Colonic mucosa (tissue), 4 donors: ENCODE results near the gene PTX4. TPM values are rescaled to one million over a fixed set of nuclear protein-coding genes. Genes with fewer than 3 reads are reported as not detected.

Experiments
- DNase-seq: peaks from one replicate; pipeline ENCODE4 v3.0.0-alpha.2; 2020
- H3K27ac ChIP-seq: fragments of 200-600 bp; one replicate; pipeline ENCODE4 v1.8.0; 2021
- H3K27me3 ChIP-seq: fragments of 200-600 bp; one replicate; pipeline ENCODE4 v1.8.0; 2021
- H3K36me3 ChIP-seq: fragments of 200-600 bp; one replicate; pipeline ENCODE4 v1.8.0; 2021
- H3K4me1 ChIP-seq: fragments of 200-600 bp; one replicate; pipeline ENCODE4 v1.8.0; 2021; ENCODE audit warnings: mild to moderate bottlenecking
- H3K4me3 ChIP-seq: fragments of 200-600 bp; one replicate; pipeline ENCODE4 v1.8.0; 2021
- H3K9ac ChIP-seq, 2 donors: one replicate each; pipeline ENCODE4 v1.7.0; 2013; ENCODE audit warnings: control low read depth in 2 of 2, low read depth in 2 of 2, low read length in 2 of 2
- H3K9me3 ChIP-seq: fragments of 200-600 bp; one replicate; pipeline ENCODE4 v1.8.0; 2021
- intact Hi-C: fragments of 100-400 bp; cut with DNase I; formaldehyde crosslinking; loops from one replicate; pipeline ENCODE4 v1.14.1; 2022
- total RNA-seq, 2 donors: library from RNA; stranded (reverse); fragmentation: NEBNext Ultra II Directional in 1 of 2; extraction: Animal tissue kit (Norgen Biotek cat#: 25700) in 1 of 2; gene quantifications; one replicate each; pipeline ENCODE4 v1.2.1, GENCODE V29; 2021
- TF ChIP-seq, protein P1 (sequence below): fragments of 200-600 bp; IDR thresholded peaks from one replicate; pipeline ENCODE4 v1.8.0; 2022; ENCODE audit warnings: antibody characterized with exemption, mild to moderate bottlenecking
- donor health status: healthy.
- donor health status: DM: no; HTN: no; CAD: no.
- donor health status: DM: no; HTN: no; CAD: no.

Gene PTX4
- total RNA-seq, 2 donors from 2014 or later: not detected

DNA sequence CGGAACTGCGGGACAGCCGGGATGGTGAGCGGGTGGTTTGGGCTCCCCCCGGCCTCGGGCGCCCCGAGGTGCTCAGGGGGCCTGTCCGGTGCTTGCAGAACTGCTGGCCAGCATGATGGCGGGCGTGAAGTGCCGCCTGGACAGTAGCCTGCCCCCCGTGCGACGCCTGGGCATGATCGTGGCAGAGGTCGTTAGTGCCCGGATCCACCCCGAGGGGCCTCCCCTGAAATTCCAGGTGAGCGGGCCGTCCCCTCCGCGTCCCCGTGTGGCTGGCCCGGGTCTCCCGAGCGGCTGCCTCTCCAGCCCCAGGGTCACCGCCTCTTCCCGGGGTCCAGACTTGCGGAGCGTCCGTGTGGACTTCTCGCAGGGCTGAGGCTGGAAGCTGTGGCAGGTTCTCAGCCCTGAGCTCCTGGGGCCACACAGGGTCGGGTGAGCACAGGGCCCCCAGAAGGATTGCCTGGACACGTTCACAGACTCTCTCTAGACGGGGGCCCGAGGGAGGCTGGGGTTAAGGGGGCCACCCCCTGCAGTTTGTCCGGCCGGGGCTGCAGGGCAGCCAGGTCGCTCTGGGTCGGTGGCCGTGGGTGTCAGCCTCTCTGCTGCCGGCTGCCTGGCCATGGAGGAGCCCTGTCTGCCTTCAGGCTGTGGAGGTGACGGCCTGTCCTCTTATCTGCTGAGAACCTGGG is 11.9 kb upstream of the PTX4 start:
- Histone ChIP-seq H3K36me3 (peaks cover 6% of the 10 kb centered on the region), H3K27ac (no peak overlapping the region), H3K4me3 (no peak overlapping the region), H3K27me3 (no peaks in the 10 kb centered on the region), H3K4me1 (no peaks in the 10 kb centered on the region), H3K9ac (no peak overlapping the region), H3K9me3 (no peaks in the 10 kb centered on the region)
- intact Hi-C loops: no loop called here
- TF ChIP-seq, protein P1, sequence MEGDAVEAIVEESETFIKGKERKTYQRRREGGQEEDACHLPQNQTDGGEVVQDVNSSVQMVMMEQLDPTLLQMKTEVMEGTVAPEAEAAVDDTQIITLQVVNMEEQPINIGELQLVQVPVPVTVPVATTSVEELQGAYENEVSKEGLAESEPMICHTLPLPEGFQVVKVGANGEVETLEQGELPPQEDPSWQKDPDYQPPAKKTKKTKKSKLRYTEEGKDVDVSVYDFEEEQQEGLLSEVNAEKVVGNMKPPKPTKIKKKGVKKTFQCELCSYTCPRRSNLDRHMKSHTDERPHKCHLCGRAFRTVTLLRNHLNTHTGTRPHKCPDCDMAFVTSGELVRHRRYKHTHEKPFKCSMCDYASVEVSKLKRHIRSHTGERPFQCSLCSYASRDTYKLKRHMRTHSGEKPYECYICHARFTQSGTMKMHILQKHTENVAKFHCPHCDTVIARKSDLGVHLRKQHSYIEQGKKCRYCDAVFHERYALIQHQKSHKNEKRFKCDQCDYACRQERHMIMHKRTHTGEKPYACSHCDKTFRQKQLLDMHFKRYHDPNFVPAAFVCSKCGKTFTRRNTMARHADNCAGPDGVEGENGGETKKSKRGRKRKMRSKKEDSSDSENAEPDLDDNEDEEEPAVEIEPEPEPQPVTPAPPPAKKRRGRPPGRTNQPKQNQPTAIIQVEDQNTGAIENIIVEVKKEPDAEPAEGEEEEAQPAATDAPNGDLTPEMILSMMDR: no peak
- no peak for DNase-seq

- no peak overlapping the region for H3K27ac ChIP-seq
- no peak overlapping the region for H3K9ac ChIP-seq
- H3K27me3 ChIP-seq: no peaks in the 10 kb centered on the region
- peaks cover 6% of the 10 kb centered on the region for H3K36me3 ChIP-seq
- TF ChIP-seq, protein P1: no peak
- intact Hi-C loops: loop anchor here (10.0 kb wide), 1 partner anchor 115 kb away; the partner anchor contains the start of genes CRAMP1 and IFT140
- no peak for DNase-seq
- H3K9me3 ChIP-seq: no peaks in the 10 kb centered on the region
- H3K4me3 ChIP-seq: no peak overlapping the region
- H3K4me1 ChIP-seq: no peaks in the 10 kb centered on the region
These were observed 11.2 kb upstream of the PTX4 start for GRCh38 chr16:1499756-1500464.

DNA sequence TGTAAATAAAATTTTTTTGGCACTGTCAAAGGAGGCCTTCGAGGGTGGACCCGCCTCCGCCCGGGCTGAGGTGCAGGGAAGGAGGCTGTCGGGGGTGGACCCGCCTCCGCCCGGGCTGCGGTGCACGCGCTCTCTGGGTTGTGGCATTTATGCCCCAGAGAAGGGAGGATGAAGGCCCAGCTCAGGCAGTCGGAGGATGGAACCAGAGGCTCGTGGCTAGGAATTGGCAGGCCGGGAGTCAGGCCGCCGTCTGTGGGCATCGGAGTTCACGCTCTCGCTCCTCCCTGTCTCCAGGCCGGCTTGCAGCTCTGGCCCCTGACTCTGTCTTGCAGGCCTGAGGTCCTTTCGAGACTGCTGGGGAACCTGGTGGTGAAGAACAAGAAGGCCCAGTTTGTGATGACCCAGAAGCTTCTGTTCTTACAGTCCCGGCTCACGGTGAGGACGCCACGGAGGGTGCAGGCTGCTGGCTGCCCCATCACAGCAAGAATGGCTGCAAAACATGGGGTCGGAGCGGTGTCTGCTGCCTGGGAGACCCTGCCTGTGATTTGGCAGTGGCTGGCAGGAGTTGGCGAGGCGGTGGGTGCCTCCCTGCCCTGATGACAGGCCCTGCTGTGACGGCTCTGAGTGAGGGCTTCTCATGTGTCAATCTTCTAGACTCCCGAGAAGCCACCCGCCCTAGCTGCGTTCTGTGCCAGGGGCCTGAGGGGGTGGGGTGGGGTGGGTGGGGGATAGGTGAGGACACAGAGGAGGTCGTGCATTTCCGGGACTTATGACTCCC is 10.3 kb upstream of the PTX4 start:
- Histone ChIP-seq H3K9me3 (no peaks in the 10 kb centered on the region), H3K4me3 (no peak overlapping the region), H3K9ac (no peak overlapping the region), H3K4me1 (peaks cover 7% of the 10 kb centered on the region), H3K36me3 (peaks cover 6% of the 10 kb centered on the region), H3K27me3 (no peaks in the 10 kb centered on the region), H3K27ac (no peak overlapping the region)
- no peak for DNase-seq
- intact Hi-C loops: loop anchor here (10.0 kb wide), 1 partner anchor 116 kb away; the partner anchor contains the start of genes CRAMP1 and IFT140
- TF ChIP-seq, protein P1: no peak

- intact Hi-C loops: loop anchor here (10.0 kb wide), 1 partner anchor 118 kb away; the partner anchor contains the start of genes CRAMP1 and IFT140
- H3K9ac ChIP-seq: no peak overlapping the region
- H3K27me3 ChIP-seq: no peaks in the 10 kb centered on the region
- H3K4me3 ChIP-seq: no peak overlapping the region
- TF ChIP-seq, protein P1: no peak
- H3K9me3 ChIP-seq: no peaks in the 10 kb centered on the region
- DNase-seq: no peak
- no peak overlapping the region for H3K27ac ChIP-seq
- H3K4me1 ChIP-seq: peaks cover 8% of the 10 kb centered on the region
- H3K36me3 ChIP-seq: no peaks in the 10 kb centered on the region
These were observed 8.4 kb upstream of the PTX4 start for GRCh38 chr16:1497014-1497598.

DNA sequence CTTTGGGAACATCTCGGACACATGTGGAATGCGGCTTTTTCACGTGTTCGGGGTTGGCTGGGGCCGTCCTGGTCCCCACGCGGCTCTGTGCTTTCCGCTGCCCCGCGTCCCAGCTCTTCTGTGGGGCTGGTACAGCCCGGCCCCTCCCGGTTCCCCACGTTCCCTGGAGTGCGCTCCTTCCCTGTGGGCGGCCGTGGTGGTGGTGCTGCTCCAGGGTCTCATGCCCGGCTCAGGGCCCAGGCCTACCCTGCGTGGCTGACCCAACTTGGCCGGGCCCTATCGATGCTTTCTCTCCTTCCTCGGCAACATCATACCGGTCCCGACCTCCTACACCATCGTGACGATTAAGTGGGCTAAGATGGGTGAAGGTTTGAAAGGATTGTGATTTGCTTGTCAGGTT is 7.7 kb upstream of the PTX4 start:
- H3K27me3 ChIP-seq: no peaks in the 10 kb centered on the region
- intact Hi-C loops: loop anchor here (10.0 kb wide), 1 partner anchor 118 kb away; the partner anchor contains the start of genes CRAMP1 and IFT140
- no peak overlapping the region for H3K9ac ChIP-seq
- peaks cover 8% of the 10 kb centered on the region for H3K4me1 ChIP-seq
- H3K4me3 ChIP-seq: no peak overlapping the region
- H3K27ac ChIP-seq: no peak overlapping the region
- TF ChIP-seq, protein P1: no peak
- H3K36me3 ChIP-seq: no peaks in the 10 kb centered on the region
- DNase-seq: no peak
- no peaks in the 10 kb centered on the region for H3K9me3 ChIP-seq
